Measurements from ENCODE around the gene DEPDC5.

DNA sequence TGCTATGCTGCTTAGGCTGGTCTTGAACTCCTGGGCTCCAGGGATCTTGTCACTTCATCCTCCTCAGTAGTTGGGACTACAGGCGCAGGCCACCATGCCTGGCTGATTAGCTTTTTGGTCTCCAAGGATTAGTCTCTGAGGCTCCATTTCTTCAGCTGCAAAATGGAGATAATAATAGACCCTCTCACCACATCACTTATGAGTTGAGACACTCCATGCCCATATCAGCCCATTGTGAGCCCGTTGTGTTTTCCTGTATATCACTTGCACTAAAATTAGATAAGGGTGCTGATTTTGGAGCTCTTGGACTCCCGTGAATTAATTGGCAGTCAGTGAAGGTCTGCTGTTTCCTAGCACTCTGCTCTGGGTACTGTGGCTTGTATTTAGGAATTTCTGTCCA, 36.0 kb downstream of the DEPDC5 start:
- TF ChIP-seq, protein P1, sequence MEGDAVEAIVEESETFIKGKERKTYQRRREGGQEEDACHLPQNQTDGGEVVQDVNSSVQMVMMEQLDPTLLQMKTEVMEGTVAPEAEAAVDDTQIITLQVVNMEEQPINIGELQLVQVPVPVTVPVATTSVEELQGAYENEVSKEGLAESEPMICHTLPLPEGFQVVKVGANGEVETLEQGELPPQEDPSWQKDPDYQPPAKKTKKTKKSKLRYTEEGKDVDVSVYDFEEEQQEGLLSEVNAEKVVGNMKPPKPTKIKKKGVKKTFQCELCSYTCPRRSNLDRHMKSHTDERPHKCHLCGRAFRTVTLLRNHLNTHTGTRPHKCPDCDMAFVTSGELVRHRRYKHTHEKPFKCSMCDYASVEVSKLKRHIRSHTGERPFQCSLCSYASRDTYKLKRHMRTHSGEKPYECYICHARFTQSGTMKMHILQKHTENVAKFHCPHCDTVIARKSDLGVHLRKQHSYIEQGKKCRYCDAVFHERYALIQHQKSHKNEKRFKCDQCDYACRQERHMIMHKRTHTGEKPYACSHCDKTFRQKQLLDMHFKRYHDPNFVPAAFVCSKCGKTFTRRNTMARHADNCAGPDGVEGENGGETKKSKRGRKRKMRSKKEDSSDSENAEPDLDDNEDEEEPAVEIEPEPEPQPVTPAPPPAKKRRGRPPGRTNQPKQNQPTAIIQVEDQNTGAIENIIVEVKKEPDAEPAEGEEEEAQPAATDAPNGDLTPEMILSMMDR (IDR thresholded peaks at IDR 0.05), result no peak
- TF ChIP-seq POLR2A (IDR thresholded peaks at IDR 0.05) (no peak), POLR2AphosphoS5 (IDR thresholded peaks at IDR 0.05) (no peak)

Measured in breast epithelium (tissue), 3 donors.